ENCODE data around the gene NAXD. TPM values are rescaled to one million over a fixed set of nuclear protein-coding genes. Genes with fewer than 3 reads are reported as not detected.

The NAXD gene
- total and polyA plus RNA-seq, 2 of the 4 experiments (the other 2 are of a cell fraction) = 10.2 to 27.2 TPM

GRCh38 chr13:110634558-110634957 is 19.2 kb downstream of the NAXD start:
- TF ChIP-seq MXI1 (IDR thresholded peaks at IDR 0.05; ENCODE audit: borderline replicate concordance, low read depth, low read length) (peak; percentile 79; the same call in 1 of the 2 replicates), CHD1 (IDR thresholded peaks at IDR 0.05; ENCODE audit: low read depth, low read length) (no peak), FOS (IDR thresholded peaks at IDR 0.05; ENCODE audit: low read depth, low read length) (peak; percentile 54; the same call in 1 of the 2 replicates), RCOR1 (IDR thresholded peaks at IDR 0.05; ENCODE audit: insufficient replicate concordance, low read length) (no peak), MAZ (IDR thresholded peaks at IDR 0.05; ENCODE audit: borderline replicate concordance, low read depth, low read length) (no peak), NFE2L2 (IDR thresholded peaks at IDR 0.05; ENCODE audit: low read depth, low read length) (no peak), SMC3 (IDR thresholded peaks at IDR 0.05; ENCODE audit: low read depth, low read length) (no peak), BHLHE40 (IDR thresholded peaks at IDR 0.05; ENCODE audit: low read depth, low read length) (no peak), CTCF (conservative IDR thresholded peaks at IDR 0.05; ENCODE audit: low read depth, low read length) (no peak), RFX5 (IDR thresholded peaks at IDR 0.05; ENCODE audit: low read depth, low read length) (no peak), MAFK (IDR thresholded peaks at IDR 0.05; ENCODE audit: low read depth, low read length) (no peak), POLR2A (IDR thresholded peaks at IDR 0.05; ENCODE audit: low read depth, low read length) (no peak), CEBPB (IDR thresholded peaks at IDR 0.05; ENCODE audit: low read depth, low read length) (0 out of 2 replicates have a peak, but pooled peaks have one; percentile 2), ELK1 (IDR thresholded peaks at IDR 0.05; ENCODE audit: borderline replicate concordance, low read depth, low read length) (no peak), RAD21 (IDR thresholded peaks at IDR 0.05; ENCODE audit: low read length) (no peak)
- TF ChIP-seq, protein P1, sequence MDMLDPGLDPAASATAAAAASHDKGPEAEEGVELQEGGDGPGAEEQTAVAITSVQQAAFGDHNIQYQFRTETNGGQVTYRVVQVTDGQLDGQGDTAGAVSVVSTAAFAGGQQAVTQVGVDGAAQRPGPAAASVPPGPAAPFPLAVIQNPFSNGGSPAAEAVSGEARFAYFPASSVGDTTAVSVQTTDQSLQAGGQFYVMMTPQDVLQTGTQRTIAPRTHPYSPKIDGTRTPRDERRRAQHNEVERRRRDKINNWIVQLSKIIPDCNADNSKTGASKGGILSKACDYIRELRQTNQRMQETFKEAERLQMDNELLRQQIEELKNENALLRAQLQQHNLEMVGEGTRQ (IDR thresholded peaks at IDR 0.05; ENCODE audit: low read depth, low read length) = peak; percentile 67
- Histone ChIP-seq H3K18ac (ENCODE audit: low read depth, low read length) (no peak overlapping the region), H4K91ac (ENCODE audit: insufficient read depth, low read depth, low read length) (0 out of 2 replicates have a peak overlapping the region, but pooled peaks have one; percentile 24), H3K56ac (ENCODE audit: extremely low read depth, insufficient read depth, low read length) (no peak overlapping the region), H2BK120ac (ENCODE audit: low read depth, low read length) (peak overlapping the region; percentile 1; the same call in 1 of the 2 replicates), H2AFZ (replicated peaks; ENCODE audit: low read length, poor library complexity) (peak overlapping the region; percentile 68), H3K27ac (ENCODE audit: insufficient read depth, low read length) (peak overlapping the region; percentile 16; the same call in 1 of the 2 replicates), H3K4me3 (ENCODE audit: insufficient read depth, low read depth, low read length) (no peak overlapping the region), H3K4me1 (ENCODE audit: control insufficient read depth, insufficient read depth, low read length) (peaks cover 5% of the 10 kb centered on the region; the same call in 1 of the 2 replicates), H3K79me1 (ENCODE audit: low read depth in 1 of 2, low read length in 2 of 2) (peaks cover 36 to 59% of the 10 kb centered on the region in 2 experiments), H3K9ac (ENCODE audit: low read depth, low read length) (no peak overlapping the region), H3K4ac (ENCODE audit: low read depth, low read length) (no peak overlapping the region; the same call in 1 of the 2 replicates), H3K36me3 (ENCODE audit: control insufficient read depth, insufficient read depth, low read length) (peaks cover 64% of the 10 kb centered on the region), H3K23ac (ENCODE audit: low read depth, low read length) (peak overlapping the region; percentile 68; the same call in 1 of the 2 replicates), H3K4me2 (ENCODE audit: low read depth, low read length) (no peak overlapping the region), H3K14ac (replicated peaks; ENCODE audit: low read depth, low read length) (peak overlapping the region; percentile 52; the same call in 1 of the 2 replicates), H2AK9ac (replicated peaks; ENCODE audit: low read depth, low read length, poor library complexity) (peak overlapping the region; percentile 71), H2BK15ac (ENCODE audit: low read depth, low read length) (no peak overlapping the region), H3K27me3 (ENCODE audit: control insufficient read depth, insufficient read depth, low read length) (no peaks in the 10 kb centered on the region), H2AK5ac (ENCODE audit: low read depth, low read length) (peak overlapping the region; percentile 71), H3K9me1 (ENCODE audit: insufficient read depth, low read length) (peaks cover 26% of the 10 kb centered on the region), H4K8ac (ENCODE audit: low read depth in 2 of 2, low read length in 2 of 2) (peak overlapping the region in 1 of 2 experiments; percentile 20; a peak in 1 of 4 replicates), H2BK5ac (ENCODE audit: low read depth, low read length, poor library complexity, severe bottlenecking) (no peak overlapping the region), H4K20me1 (ENCODE audit: insufficient read depth, low read length) (peaks cover 49% of the 10 kb centered on the region), H4K5ac (ENCODE audit: low read depth, low read length) (no peak overlapping the region), H2BK20ac (ENCODE audit: low read depth, low read length) (no peak overlapping the region), H3K9me3 (ENCODE audit: control insufficient read depth, insufficient read depth, low read length) (no peaks in the 10 kb centered on the region)
- POLR2A ChIA-PET (ENCODE audit: unreplicated experiment) = no interaction called here
- intact Hi-C loops (cut with micrococcal nuclease) = no loop called here
- dilution Hi-C loops (cut with HindIII; ENCODE audit: low sequenced_read_pairs, unreplicated experiment) = no loop called here
- peak; percentile 85 for ATAC-seq (ENCODE audit: low read depth)
- DNase-seq = peak; percentile 89
- 77% methylated on average over 18 of the region's 19 CpGs; no CpG with 5 or more reads in 1 of the 2 experiments for WGBS, 2 experiments (ENCODE audit: extremely low coverage in 2 of 2, insufficient read length in 1 of 2)
- CTCF ChIA-PET = no interaction called here
- no TSS peak for BruUV-seq (replicated peaks)
- in situ Hi-C loops (cut with MboI; ENCODE audit: low sequenced_read_pairs) = no loop called here
